A673 (cell line): ENCODE data around the gene EPB41. TPM values are rescaled to one million over a fixed set of nuclear protein-coding genes. Genes with fewer than 3 reads are reported as not detected.

Source experiments
- BruUV-seq: library from RNA; stranded (reverse); fragments of 400-500 nt; replicated peaks from 2 replicates; lab custom pipeline; 2021; lab: Mats Ljungman, UMichigan
- CTCF ChIA-PET: fragments of 300-600 bp; sonication (Branson Sonifier 250); formaldehyde crosslinking; loops from one replicate; lab custom pipeline; 2022; ENCODE audit warnings: antibody characterized with exemption; lab: Charles Lee
- POLR2A ChIA-PET: fragments of 300-600 bp; sonication (Branson Sonifier 250); formaldehyde crosslinking; loops from one replicate; lab custom pipeline; 2022; ENCODE audit warnings: antibody characterized with exemption; ENCODE audit not compliant: low non-redundant PET; lab: Charles Lee
- DNase-seq: peaks from one replicate; pipeline ENCODE4 v3.0.0-alpha.2; 2015; ENCODE audit warnings: low spot score
- H3K27ac ChIP-seq: fragments of 200-600 bp; sonication (generic); 2 replicates; pipeline ENCODE4 v1.5.1; 2016; ENCODE audit warnings: mixed run types, low read depth, mild to moderate bottlenecking, mixed read lengths, antibody characterized with exemption, low read length; ENCODE audit not compliant: poor library complexity, severe bottlenecking
- H3K27me3 ChIP-seq: fragments of 200-600 bp; sonication (generic); replicated peaks from 2 replicates; pipeline ENCODE4 v1.6.1; 2017; ENCODE audit warnings: mixed run types, low read depth, mild to moderate bottlenecking, mixed read lengths, antibody characterized with exemption, low read length; ENCODE audit not compliant: insufficient read depth, poor library complexity
- H3K36me3 ChIP-seq: fragments of 200-600 bp; sonication (generic); 2 replicates; pipeline ENCODE4 v1.6.1; 2016; ENCODE audit warnings: mixed run types, mild to moderate bottlenecking, mixed read lengths, antibody characterized with exemption, low read length; ENCODE audit not compliant: insufficient read depth, poor library complexity, severe bottlenecking
- H3K4me1 ChIP-seq: fragments of 200-600 bp; sonication (generic); 2 replicates; pipeline ENCODE4 v1.6.1; 2017; ENCODE audit warnings: mixed run types, mild to moderate bottlenecking, mixed read lengths, antibody characterized with exemption, low read length; ENCODE audit not compliant: insufficient read depth, poor library complexity, severe bottlenecking
- H3K4me3 ChIP-seq: fragments of 200-600 bp; sonication (generic); 2 replicates; pipeline ENCODE4 v1.5.1; 2016; ENCODE audit warnings: low read depth, mixed run types, mild to moderate bottlenecking, mixed read lengths, low read length; ENCODE audit not compliant: poor library complexity, severe bottlenecking
- H3K9me3 ChIP-seq: fragments of 200-600 bp; sonication (generic); 2 replicates; pipeline ENCODE4 v1.6.1; 2016; ENCODE audit warnings: mixed run types, low read depth, mild to moderate bottlenecking, mixed read lengths, antibody characterized with exemption, low read length; ENCODE audit not compliant: poor library complexity, severe bottlenecking
- CTCF ChIP-seq: fragments of 300-800, 200-600 bp; sonication (generic); conservative IDR thresholded peaks from 2 replicates; pipeline ENCODE4 v1.5.1; 2017; ENCODE audit warnings: low read depth, mild to moderate bottlenecking, antibody characterized with exemption, low read length, moderate library complexity, mixed read lengths
- EZH2 ChIP-seq: fragments of 200-600 bp; sonication (generic); IDR thresholded peaks from 2 replicates; pipeline ENCODE4 v1.6.1; 2017; ENCODE audit warnings: borderline replicate concordance, low read depth, mild to moderate bottlenecking, mixed read lengths, antibody characterized with exemption, low read length; ENCODE audit not compliant: poor library complexity, severe bottlenecking
- intact Hi-C: fragments of 100-400 bp; cut with micrococcal nuclease; formaldehyde crosslinking; loops from one replicate; pipeline ENCODE4 v1.10.0; 2022; ENCODE audit not compliant: unreplicated experiment
- total RNA-seq: library from RNA; stranded (reverse); gene quantifications from 2 replicates; pipeline ENCODE4 v1.2.3, GENCODE V29; 2021

The EPB41 gene
- total RNA-seq, 1 experiment from 2014 or later: 337 TPM

- H3K27ac ChIP-seq: no peak overlapping the region
- no peak overlapping the region for H3K4me3 ChIP-seq
- H3K36me3 ChIP-seq: peaks cover 10% of the 10 kb centered on the region
- intact Hi-C loops: no loop called here
- no peaks in the 10 kb centered on the region for H3K9me3 ChIP-seq
- H3K4me1 ChIP-seq: peaks cover 42% of the 10 kb centered on the region
- BruUV-seq: no TSS peak
- DNase-seq: no peak
- TF ChIP-seq CTCF: no peak
- TF ChIP-seq EZH2: no peak
- POLR2A ChIA-PET: no interaction called here
- CTCF ChIA-PET: no interaction called here
- no peaks in the 10 kb centered on the region for H3K27me3 ChIP-seq
Measured at GRCh38 chr1:28900562-28900961, 13.8 kb upstream of the EPB41 start.

DNA sequence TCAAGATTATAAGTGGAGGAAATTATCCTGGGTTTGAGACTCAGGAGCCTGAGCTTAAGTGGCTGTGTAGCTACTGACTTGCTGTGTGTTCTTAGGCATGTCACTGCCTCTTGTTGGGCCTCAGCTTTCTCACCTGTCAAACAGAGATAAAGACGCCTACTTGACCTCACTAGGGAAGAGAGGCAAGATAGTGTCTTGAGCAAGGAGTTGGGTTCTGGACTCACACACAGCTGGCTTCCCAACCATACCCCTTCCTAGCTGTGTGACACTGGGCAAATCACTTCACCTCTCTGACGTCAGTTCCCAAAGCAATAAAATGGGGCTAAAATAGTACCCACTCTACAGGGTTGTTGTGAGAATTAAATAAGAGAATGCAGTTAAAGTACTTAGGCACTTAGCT lies 11.6 kb upstream of the EPB41 start:
- intact Hi-C loops: no loop called here
- ChIA-PET POLR2A (no interaction called here), CTCF (no interaction called here)
- H3K27me3 ChIP-seq: no peaks in the 10 kb centered on the region
- H3K4me1 ChIP-seq: peaks cover 29% of the 10 kb centered on the region
- H3K4me3 ChIP-seq: no peak overlapping the region
- H3K36me3 ChIP-seq: peaks cover 5% of the 10 kb centered on the region
- no peaks in the 10 kb centered on the region for H3K9me3 ChIP-seq
- DNase-seq: no peak
- no TSS peak for BruUV-seq
- no peak for TF ChIP-seq CTCF
- TF ChIP-seq EZH2: no peak
- no peak overlapping the region for H3K27ac ChIP-seq

DNA sequence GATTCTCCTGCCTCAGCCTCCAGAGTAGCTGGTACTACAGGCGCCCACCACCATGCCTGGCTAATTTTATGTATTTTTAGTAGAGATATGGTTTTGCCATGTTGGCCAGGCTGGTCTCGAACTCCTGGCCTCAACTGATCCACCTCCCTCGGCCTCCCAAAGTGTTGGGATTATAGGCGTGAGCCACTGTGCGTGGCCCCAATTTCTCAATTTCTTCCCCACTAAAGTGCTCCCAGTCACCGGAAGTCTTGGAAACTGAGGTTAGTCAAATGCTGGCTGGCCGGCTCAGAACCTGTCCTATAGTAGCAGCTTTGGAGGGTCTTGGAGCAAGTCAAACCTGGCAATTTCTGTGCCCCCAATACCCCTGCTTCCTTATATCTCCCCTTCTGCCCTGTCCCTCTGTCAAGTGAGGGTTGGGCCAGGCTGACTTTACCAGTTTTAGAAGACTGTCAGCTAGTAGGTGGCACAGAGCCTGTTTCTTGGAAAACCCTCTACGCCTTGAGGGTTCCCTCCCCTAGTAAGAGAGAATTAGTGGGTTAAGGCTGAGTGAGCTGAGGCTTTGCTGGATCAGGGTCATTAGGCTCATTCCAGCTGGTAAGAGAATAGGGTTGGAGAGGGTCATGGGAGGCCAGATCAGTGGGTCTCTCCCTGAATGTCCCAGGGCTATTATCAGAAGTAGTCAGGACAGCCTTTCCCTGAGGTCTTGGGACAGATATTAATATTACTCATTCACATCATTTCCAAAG lies 8.3 kb upstream of the EPB41 start:
- no peak for DNase-seq
- intact Hi-C loops: no loop called here
- Histone ChIP-seq H3K9me3 (no peaks in the 10 kb centered on the region), H3K4me1 (peaks cover 14% of the 10 kb centered on the region), H3K27ac (no peak overlapping the region), H3K4me3 (no peak overlapping the region), H3K36me3 (peaks cover 5% of the 10 kb centered on the region), H3K27me3 (no peaks in the 10 kb centered on the region)
- ChIA-PET POLR2A (no interaction called here), CTCF (no interaction called here)
- BruUV-seq: no TSS peak
- no peak for TF ChIP-seq EZH2
- no peak for TF ChIP-seq CTCF
